ENCODE results near the gene PRIMA1.

The PRIMA1 gene

DNA sequence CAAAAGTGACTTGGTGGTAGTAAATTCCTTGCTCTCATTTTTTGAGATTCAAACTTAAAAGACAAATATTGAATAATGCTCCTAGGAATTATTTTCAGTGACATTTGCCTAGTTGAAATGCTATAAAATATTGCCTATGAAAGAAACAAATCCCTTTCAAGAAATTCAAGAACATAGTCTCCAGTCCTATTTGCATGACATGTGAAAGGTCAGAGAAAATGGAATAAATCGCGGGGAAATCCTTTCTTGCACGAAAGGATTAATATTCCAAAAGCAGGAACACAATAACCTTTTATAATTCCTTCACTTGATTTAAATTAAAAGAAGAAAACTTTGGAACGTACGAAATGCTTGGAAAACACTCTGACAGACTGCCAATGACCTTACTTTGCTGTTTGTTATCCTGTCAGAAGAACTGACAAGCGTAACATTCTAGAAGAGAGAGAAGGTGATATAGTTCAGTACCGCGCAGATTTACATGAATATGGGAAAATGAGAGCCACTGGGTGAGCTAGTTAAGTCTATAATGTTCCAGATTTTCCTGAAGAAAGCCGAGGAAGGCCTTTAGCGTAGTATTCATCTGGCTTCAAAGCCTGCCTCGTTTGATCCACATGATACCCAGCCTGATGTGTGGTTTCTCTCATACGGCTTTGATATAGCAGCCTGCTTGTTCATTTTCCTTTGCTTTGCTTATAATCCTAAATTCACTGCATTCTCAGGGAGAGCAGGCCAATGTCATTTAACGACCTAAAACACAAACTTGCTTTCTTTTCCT is 103.0 kb downstream of the PRIMA1 start:
- DNase-seq (ENCODE audit: extremely low read depth in 1 of 2, low read depth in 1 of 2) = no peak

DNA sequence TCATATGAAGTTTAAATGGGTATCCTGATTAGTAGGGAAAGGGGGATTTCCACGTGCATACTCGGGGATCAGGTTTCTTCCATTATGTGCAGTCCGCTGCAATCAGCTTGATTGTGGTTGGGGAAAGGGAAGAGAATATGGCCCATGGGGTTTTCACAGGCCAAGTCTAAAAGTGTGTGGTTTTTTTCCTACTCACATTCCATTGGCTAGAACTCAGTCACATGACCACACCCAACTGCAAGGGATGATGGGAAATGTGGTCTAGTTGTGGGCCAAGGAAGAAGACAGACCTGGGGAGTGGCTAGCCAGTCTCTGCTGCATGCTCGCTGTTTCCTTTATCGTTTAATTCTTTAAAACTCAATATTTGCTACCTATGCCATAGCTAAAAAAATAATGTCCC is 105.1 kb downstream of the PRIMA1 start:
- no peak for DNase-seq (ENCODE audit: extremely low read depth in 1 of 2, low read depth in 1 of 2)

DNA sequence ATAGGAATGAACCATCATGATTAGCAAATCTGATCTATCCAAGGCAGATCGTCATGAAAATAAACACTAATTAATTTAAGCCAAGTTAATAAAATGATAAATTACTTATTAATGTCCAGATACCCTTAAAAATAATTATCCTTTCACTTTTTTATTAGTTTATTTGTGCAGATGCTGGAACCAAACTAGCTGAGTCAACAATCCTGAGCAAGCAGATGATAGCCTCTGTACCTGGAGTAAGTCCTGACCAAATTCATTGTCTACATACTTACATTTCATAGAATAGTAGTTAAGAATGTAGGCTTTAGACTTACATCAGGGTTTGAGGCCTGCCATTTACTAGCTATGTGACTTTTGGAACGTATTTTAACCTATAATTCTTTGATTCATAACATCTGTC is 105.8 kb downstream of the PRIMA1 start:
- DNase-seq (ENCODE audit: extremely low read depth in 1 of 2, low read depth in 1 of 2) = no peak

DNA sequence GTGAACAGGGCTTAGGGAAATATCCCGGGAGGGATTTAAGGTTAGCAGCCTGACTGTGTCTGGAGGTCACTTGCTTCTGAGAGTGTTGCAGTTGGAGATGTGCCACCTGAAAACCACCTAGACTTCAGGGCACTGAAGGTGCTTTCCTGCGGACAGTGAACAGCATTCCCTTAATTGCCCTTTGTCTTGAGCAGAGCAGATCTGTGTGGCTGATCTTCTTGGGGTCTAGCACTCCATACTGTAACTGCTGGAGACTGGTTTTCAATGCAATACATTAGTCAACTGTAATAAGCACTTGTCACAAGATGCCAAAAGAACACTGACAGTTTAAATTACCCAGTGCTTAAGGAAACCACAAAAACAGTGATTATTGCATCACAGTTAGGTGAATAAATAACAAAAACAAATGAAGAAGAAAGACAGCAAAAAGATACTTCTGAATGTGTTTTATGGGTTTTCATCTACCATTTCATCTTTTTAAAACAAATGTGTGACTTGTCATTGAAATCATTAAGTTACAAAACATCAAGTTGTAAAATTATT is 111.8 kb downstream of the PRIMA1 start:
- DNase-seq (ENCODE audit: extremely low read depth in 1 of 2, low read depth in 1 of 2) = no peak

DNA sequence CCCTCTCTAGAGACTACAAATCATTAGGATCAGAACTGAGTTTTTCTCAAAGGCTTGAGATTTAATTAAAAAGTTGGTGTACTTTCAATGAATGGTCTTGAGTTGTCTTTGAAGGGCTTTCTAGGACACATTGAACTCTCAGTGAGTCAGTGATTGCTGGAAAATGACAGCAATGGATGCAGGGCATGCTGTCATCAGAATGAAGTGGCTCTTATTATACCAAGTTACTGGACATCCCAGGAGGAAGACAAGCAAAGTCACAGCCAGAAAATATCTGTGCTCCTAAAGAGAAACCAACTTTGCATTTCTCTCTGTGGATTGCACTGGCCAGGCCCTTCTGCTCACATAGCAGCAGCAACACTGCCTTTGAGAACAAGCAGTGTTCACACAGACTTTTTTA is 112.6 kb downstream of the PRIMA1 start:
- no peak for DNase-seq (ENCODE audit: extremely low read depth in 1 of 2, low read depth in 1 of 2)

DNA sequence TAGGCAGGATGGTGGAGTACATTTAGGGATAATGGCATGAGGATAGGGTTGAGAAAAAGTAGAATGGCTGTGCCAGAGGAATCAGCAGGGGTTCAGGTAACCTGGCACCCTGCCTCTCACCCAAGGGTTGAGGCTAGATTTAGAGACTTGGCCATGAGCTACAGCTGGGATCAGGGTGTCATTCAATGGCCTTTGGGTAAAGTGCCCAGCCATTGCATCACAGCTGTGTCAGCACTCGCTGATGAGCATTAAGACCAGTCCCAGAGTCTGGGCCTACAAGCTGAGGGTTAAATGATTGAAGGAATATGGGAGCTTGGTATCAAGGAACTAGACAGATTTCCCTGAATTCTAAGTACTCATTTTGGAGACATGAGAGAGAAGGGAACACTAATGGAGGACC is 113.9 kb downstream of the PRIMA1 start:
- no peak for DNase-seq (ENCODE audit: extremely low read depth in 1 of 2, low read depth in 1 of 2)

DNA sequence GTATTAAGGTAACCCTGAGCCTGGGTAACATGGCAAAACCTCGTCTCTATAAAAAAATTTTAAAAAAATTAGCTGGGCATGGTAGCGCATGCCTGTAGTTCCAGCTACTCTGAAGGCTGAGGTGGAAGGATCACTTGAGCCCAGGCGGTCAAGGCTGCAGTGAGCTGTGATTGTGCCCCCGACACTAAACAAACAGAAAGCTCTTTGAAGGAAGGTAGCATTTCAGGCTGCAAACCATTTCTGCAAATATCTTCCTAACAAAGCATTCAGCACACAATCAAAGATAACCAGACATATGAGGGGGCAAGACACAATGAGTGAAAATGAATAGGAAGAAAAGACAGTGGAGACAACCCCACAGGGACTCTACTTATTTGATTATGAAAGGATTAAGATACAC is 118.7 kb downstream of the PRIMA1 start:
- no peak for DNase-seq (ENCODE audit: extremely low read depth in 1 of 2, low read depth in 1 of 2)

All from stimulated activated CD8-positive, alpha-beta memory T cell treated with anti-CD3 and anti-CD28 coated beads, Interleukin-7, amount 100 ng/mL, for 48 hours (primary cell).